Activated naive CD4-positive, alpha-beta T cell treated with anti-CD3 and anti-CD28 coated beads for 36 hours (primary cell): Measurements from ENCODE around the gene GPR107. TPM values are rescaled to one million over a fixed set of nuclear protein-coding genes. Genes with fewer than 3 reads are reported as not detected.

Source experiments
- CTCF ChIA-PET: fragments of 350-600 bp; sonication (Branson Sonifier 250); formaldehyde crosslinking; loops from one replicate; lab custom pipeline; 2021; ENCODE audit warnings: antibody characterized with exemption; lab: Charles Lee
- DNase-seq: peaks from one replicate; pipeline ENCODE4 v3.0.0-alpha.2; 2020
- H3K27ac Mint-ChIP-seq: one replicate; pipeline ENCODE4 v1.8.0; 2021; ENCODE audit warnings: mild to moderate bottlenecking, mixed read lengths
- H3K27me3 Mint-ChIP-seq: one replicate; pipeline ENCODE4 v1.8.0; 2021; ENCODE audit warnings: low read depth, mixed read lengths
- H3K36me3 Mint-ChIP-seq: one replicate; pipeline ENCODE4 v1.8.0; 2021; ENCODE audit warnings: low read depth, mixed read lengths
- H3K4me1 Mint-ChIP-seq: one replicate; pipeline ENCODE4 v1.8.0; 2021; ENCODE audit warnings: low read depth, mixed read lengths
- H3K4me3 Mint-ChIP-seq: one replicate; pipeline ENCODE4 v1.8.0; 2021; ENCODE audit warnings: mild to moderate bottlenecking, moderate library complexity, mixed read lengths
- H3K9me3 Mint-ChIP-seq: one replicate; pipeline ENCODE4 v1.8.0; 2021; ENCODE audit warnings: mixed read lengths
- intact Hi-C: fragments of 100-400 bp; cut with micrococcal nuclease; formaldehyde crosslinking; loops from one replicate; pipeline ENCODE4 v1.15.1; 2023
- total RNA-seq, 2 experiments: library from RNA; stranded (reverse); gene quantifications; one replicate each; pipeline ENCODE4 v1.2.3, GENCODE V29; 2021

Gene GPR107
- total RNA-seq, 2 experiments from 2014 or later = 19.0 to 20.0 TPM

DNA sequence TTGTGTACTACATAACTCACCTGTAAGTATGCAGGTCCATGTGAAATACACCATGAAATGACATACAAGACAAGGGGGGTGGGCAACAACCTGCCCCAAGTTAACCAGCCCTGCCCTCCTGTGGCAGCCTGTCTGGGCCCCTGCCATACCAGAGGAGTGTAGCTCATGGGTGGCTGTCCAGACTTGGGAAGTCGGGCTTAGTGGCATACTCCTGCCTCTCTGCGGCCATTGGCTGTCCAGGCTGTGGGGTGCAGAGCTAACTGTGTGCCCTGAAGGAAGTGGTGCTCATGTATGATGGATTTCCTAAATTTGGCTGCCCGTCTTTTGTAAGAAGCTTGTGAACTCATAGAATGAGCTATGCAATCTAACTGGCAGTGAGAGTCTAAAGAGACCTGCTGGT is 47.0 kb downstream of the GPR107 start:
- H3K4me3 Mint-ChIP-seq = no peak overlapping the region
- peaks cover 10% of the 10 kb centered on the region for H3K4me1 Mint-ChIP-seq
- no peak overlapping the region for H3K27ac Mint-ChIP-seq
- intact Hi-C loops = loop anchor here (10.0 kb wide), 1 partner anchor 584 kb away; no protein-coding TSS in a partner anchor
- DNase-seq = no peak
- no peaks in the 10 kb centered on the region for H3K27me3 Mint-ChIP-seq
- CTCF ChIA-PET = interaction anchor here (0.6 to 3.8 kb wide), 4 partner anchors 33 to 215 kb away, joined by 3 to 24 read pairs (median 4); no protein-coding TSS in a partner anchor
- H3K9me3 Mint-ChIP-seq = no peaks in the 10 kb centered on the region
- H3K36me3 Mint-ChIP-seq = peaks cover 31% of the 10 kb centered on the region

GRCh38 chr9:130101915-130102314 is 48.2 kb downstream of the GPR107 start:
- peaks cover 35% of the 10 kb centered on the region for H3K36me3 Mint-ChIP-seq
- H3K27me3 Mint-ChIP-seq = no peaks in the 10 kb centered on the region
- CTCF ChIA-PET = interaction anchor here (3.8 kb wide), 1 partner anchor 217 kb away, joined by 24 read pairs; no protein-coding TSS in a partner anchor
- peaks cover 10% of the 10 kb centered on the region for H3K4me1 Mint-ChIP-seq
- DNase-seq = no peak
- H3K9me3 Mint-ChIP-seq = no peaks in the 10 kb centered on the region
- H3K4me3 Mint-ChIP-seq = no peak overlapping the region
- intact Hi-C loops = loop anchor here (10.0 kb wide), 1 partner anchor 583 kb away; no protein-coding TSS in a partner anchor
- H3K27ac Mint-ChIP-seq = no peak overlapping the region

DNA sequence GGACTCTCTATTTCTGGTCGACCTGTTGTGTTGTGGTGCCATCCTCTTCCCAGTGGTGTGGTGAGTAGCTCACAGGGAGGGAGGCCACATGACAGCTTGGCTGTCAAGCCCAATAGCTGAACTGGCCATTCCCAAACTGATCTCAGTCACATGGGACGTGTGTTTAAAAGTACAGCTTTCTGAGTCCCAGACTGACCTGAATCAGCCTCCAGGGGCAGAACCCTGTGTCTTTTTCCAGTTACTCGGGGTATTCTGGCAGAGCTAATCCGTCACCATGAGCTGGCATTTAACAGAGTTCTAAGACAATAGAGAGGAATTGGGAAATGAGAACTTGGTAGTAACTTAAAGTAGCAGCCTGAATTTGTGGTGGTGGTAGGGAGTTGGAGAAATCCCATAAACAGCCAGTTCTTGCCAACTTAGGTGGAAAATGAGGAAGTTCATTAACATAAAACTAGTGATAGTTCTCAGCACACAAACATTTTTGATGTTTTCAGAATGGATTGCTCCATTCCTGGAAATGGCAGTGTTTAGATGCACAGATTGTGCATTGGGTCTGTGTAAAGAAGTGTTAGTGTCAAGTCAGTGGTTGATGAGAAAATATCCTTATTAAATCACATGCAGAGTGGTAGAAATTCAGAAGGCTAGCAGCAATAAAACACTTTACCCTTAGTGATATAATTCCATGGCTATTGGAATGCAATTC is 50.9 kb downstream of the GPR107 start:
- intact Hi-C loops = loop anchor here (5.0 to 10.0 kb wide), 2 partner anchors 68 to 580 kb away; partner anchors contain the start of gene NCS1
- CTCF ChIA-PET = interaction anchor here (0.9 to 2.7 kb wide), 3 partner anchors 136 to 239 kb away, joined by 4 to 9 read pairs (median 5); no protein-coding TSS in a partner anchor
- Mint-ChIP-seq H3K36me3 (peaks cover 38% of the 10 kb centered on the region), H3K4me3 (no peak overlapping the region), H3K27ac (no peak overlapping the region), H3K27me3 (no peaks in the 10 kb centered on the region), H3K9me3 (no peaks in the 10 kb centered on the region), H3K4me1 (peaks cover 23% of the 10 kb centered on the region)
- DNase-seq = no peak

- Mint-ChIP-seq H3K4me3 (no peak overlapping the region), H3K4me1 (peaks cover 40% of the 10 kb centered on the region), H3K27ac (peak overlapping the region; percentile 57), H3K27me3 (no peaks in the 10 kb centered on the region), H3K36me3 (peaks cover 36% of the 10 kb centered on the region), H3K9me3 (no peaks in the 10 kb centered on the region)
- CTCF ChIA-PET = interaction anchor here (0.7 to 5.4 kb wide), 23 partner anchors 8 to 443 kb away, joined by 3 to 42 read pairs (median 5); no protein-coding TSS in a partner anchor
- no peak for DNase-seq
- intact Hi-C loops = loop anchor here (1.0 to 10.0 kb wide), 6 partner anchors 21 to 578 kb away; partner anchors contain the start of gene NCS1
Measured at GRCh38 chr9:130106860-130107233, 53.1 kb downstream of the GPR107 start.

- H3K27ac Mint-ChIP-seq = peak overlapping the region; percentile 61
- H3K27me3 Mint-ChIP-seq = no peaks in the 10 kb centered on the region
- H3K36me3 Mint-ChIP-seq = peaks cover 39% of the 10 kb centered on the region
- no peak overlapping the region for H3K4me3 Mint-ChIP-seq
- H3K4me1 Mint-ChIP-seq = peaks cover 43% of the 10 kb centered on the region
- CTCF ChIA-PET = interaction anchor here (0.7 to 5.4 kb wide), 29 partner anchors 9 to 443 kb away, joined by 3 to 42 read pairs (median 4); no protein-coding TSS in a partner anchor
- intact Hi-C loops = loop anchor here (1.0 to 10.0 kb wide), 6 partner anchors 21 to 577 kb away; partner anchors contain the start of gene NCS1
- no peaks in the 10 kb centered on the region for H3K9me3 Mint-ChIP-seq
- peak; percentile 94 for DNase-seq
Measured at GRCh38 chr9:130107234-130107861, 53.6 kb downstream of the GPR107 start.

DNA sequence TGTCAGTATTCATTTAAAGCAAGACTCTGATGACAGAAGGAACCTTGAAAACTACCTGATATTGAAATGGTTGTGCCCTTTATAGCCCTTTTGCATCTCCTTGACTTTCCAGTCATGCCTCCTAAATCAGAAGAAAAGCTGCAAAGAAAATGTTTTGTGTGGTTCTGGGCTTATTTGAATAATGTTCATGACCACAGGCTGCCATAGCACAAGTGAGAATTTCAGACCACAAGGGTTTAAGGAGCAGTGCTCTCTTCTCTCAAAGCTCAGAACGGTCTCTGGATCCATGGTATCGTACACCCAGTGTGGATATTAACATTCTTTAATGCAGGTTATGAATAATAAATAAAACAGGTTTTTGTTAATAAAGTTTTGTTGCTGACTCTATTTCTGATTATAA is 54.2 kb downstream of the GPR107 start:
- intact Hi-C loops = loop anchor here (1.0 to 10.0 kb wide), 6 partner anchors 20 to 577 kb away; partner anchors contain the start of gene NCS1
- Mint-ChIP-seq H3K9me3 (no peaks in the 10 kb centered on the region), H3K4me1 (peaks cover 43% of the 10 kb centered on the region), H3K27ac (peak overlapping the region; percentile 61), H3K4me3 (no peak overlapping the region), H3K36me3 (peaks cover 40% of the 10 kb centered on the region), H3K27me3 (no peaks in the 10 kb centered on the region)
- CTCF ChIA-PET = interaction anchor here (0.8 to 5.4 kb wide), 22 partner anchors 8 to 235 kb away, joined by 3 to 42 read pairs (median 4); no protein-coding TSS in a partner anchor
- DNase-seq = no peak

- Mint-ChIP-seq H3K4me1 (peaks cover 43% of the 10 kb centered on the region), H3K27me3 (no peaks in the 10 kb centered on the region), H3K27ac (no peak overlapping the region), H3K4me3 (no peak overlapping the region), H3K36me3 (peaks cover 38% of the 10 kb centered on the region), H3K9me3 (no peaks in the 10 kb centered on the region)
- DNase-seq = peak; percentile 56
- CTCF ChIA-PET = interaction anchor here (1.3 to 5.4 kb wide), 3 partner anchors 18 to 131 kb away, joined by 4 to 42 read pairs (median 41); no protein-coding TSS in a partner anchor
- intact Hi-C loops = no loop called here
Measured at GRCh38 chr9:130110166-130110565, 56.5 kb downstream of the GPR107 start.

- CTCF ChIA-PET = interaction anchor here (1.3 to 5.4 kb wide), 2 partner anchors 18 to 127 kb away, joined by 4 to 42 read pairs; no protein-coding TSS in a partner anchor
- peaks cover 38% of the 10 kb centered on the region for H3K36me3 Mint-ChIP-seq
- intact Hi-C loops = no loop called here
- DNase-seq = no peak
- H3K27ac Mint-ChIP-seq = no peak overlapping the region
- no peak overlapping the region for H3K4me3 Mint-ChIP-seq
- no peaks in the 10 kb centered on the region for H3K27me3 Mint-ChIP-seq
- no peaks in the 10 kb centered on the region for H3K9me3 Mint-ChIP-seq
- H3K4me1 Mint-ChIP-seq = peaks cover 43% of the 10 kb centered on the region
Measured at GRCh38 chr9:130110596-130111021, 56.9 kb downstream of the GPR107 start.

DNA sequence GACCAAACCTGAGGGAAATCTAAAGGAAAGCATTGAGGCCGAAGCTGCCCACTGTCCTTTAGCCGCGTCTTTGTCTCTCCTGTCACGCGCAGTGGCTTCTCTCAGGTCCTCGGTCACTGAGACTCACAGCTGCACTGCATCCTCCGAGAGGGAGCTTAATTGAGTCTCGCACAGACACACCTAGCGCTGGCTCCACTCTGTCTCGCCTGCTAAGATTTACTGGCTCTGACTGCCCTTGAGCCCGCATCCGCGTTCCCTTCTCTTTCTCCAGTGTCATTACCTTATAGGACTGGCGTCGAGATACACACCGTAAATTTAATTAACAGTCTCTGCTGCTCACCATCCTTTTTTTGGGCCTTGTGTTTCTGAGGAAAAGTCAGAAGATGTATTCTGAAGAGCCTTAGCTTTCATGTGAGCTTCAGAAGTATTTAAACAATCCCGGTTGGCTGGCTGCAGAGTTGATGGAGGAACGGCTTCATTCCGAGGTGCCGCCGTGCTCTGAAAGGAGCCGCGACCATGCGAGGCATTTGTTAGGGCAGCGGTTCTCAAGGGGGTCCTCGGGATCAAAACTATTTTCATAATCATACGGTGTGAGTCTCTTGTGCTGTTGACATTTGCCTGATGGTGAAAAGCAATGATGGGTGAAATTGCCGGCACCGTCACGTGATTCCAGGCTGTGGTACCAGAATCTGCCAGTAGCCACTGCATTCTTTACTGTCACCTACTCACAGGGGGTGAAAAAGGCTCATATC is 58.3 kb downstream of the GPR107 start:
- no peak overlapping the region for H3K27ac Mint-ChIP-seq
- no peaks in the 10 kb centered on the region for H3K9me3 Mint-ChIP-seq
- CTCF ChIA-PET = interaction anchor here (0.9 kb wide), 1 partner anchor 131 kb away, joined by 5 read pairs; no protein-coding TSS in a partner anchor
- no peaks in the 10 kb centered on the region for H3K27me3 Mint-ChIP-seq
- no peak overlapping the region for H3K4me3 Mint-ChIP-seq
- intact Hi-C loops = no loop called here
- H3K36me3 Mint-ChIP-seq = peaks cover 34% of the 10 kb centered on the region
- DNase-seq = no peak
- peaks cover 37% of the 10 kb centered on the region for H3K4me1 Mint-ChIP-seq

DNA sequence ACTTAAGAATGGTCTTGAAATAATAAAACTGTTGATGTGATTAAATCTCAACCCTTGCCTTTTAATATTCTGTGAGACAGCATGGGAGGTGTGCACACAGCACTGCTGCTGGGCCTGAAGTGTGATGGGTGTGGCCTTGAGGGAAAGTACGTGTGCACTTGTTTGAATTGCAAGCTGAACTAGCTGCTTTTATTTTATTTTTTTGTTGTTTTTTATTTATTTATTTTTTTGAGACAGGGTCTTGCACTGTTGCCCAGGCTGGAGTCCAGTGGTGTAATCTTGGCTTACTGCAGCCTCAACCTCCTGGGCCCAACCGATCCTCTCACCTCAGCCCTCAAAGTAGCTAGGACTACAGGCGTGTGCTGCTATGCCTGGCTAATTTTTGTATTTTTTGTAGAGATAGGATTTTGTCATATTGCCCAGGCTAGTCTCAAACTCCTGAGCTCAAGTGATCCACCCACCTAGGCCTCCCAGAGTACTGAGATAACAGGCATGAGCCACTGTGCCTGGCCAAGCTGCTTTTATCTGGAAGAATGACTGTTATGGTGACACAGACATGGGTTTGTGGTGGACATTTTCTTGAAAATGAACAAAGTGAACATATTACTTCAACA is 58.9 kb downstream of the GPR107 start:
- CTCF ChIA-PET = interaction anchor here (1.2 kb wide), 1 partner anchor 330 kb away, joined by 3 read pairs; no protein-coding TSS in a partner anchor
- Mint-ChIP-seq H3K4me3 (no peak overlapping the region), H3K9me3 (no peaks in the 10 kb centered on the region), H3K27me3 (no peaks in the 10 kb centered on the region), H3K4me1 (peaks cover 31% of the 10 kb centered on the region), H3K27ac (no peak overlapping the region), H3K36me3 (peaks cover 28% of the 10 kb centered on the region)
- intact Hi-C loops = no loop called here
- no peak for DNase-seq

- Mint-ChIP-seq H3K4me3 (no peak overlapping the region), H3K4me1 (peaks cover 23% of the 10 kb centered on the region), H3K9me3 (no peaks in the 10 kb centered on the region), H3K36me3 (peaks cover 24% of the 10 kb centered on the region), H3K27ac (no peak overlapping the region), H3K27me3 (no peaks in the 10 kb centered on the region)
- intact Hi-C loops = no loop called here
- CTCF ChIA-PET = no interaction called here
- no peak for DNase-seq
Measured at GRCh38 chr9:130114741-130115140, 61.0 kb downstream of the GPR107 start.
